Myocyte (in vitro differentiated cells): ENCODE results near the gene UBE2R2. TPM values are rescaled to one million over a fixed set of nuclear protein-coding genes. Genes with fewer than 3 reads are reported as not detected.
"Not testable (repeated sequence)": the region's sequence is repeated elsewhere in the genome, so short reads cannot be mapped to it uniquely, and the experiment has no call there.

ENCODE experiments used
- DNase-seq: peaks from one replicate; pipeline ENCODE4 v3.0.0-alpha.2; 2012; ENCODE audit warnings: low read depth
- total RNA-seq: library from RNA; depleted of rRNA; stranded (reverse); fragments of >200 nt; gene quantifications from 2 replicates; pipeline ENCODE4 v1.2.3, GENCODE V29; 2014

The UBE2R2 gene
- total RNA-seq, 1 donor from 2014 or later = 17.1 TPM

DNA sequence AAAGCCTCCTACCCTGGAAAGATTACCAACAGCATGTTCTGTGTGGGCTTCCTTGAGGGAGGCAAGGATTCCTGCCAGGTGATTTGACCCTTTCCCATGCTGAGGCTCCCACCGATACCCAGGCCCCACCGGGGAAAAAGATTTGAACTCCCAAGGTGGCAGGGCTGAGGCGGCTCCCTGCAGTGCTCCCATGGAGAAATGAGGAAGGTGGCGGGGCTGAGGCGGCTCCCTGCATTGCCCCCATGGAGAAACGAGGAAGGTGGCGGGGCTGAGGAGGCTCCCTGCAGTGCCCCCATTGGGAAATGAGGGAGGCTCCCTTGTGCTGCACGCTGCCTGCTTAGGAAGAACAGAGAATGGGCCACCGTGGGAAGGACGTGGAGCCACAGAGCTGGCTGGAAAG, 18.4 kb upstream of the UBE2R2 start:
- no peak for DNase-seq

- DNase-seq = no peak
Observed at GRCh38 chr9:33799928-33800704, 16.8 kb upstream of the UBE2R2 start.

DNA sequence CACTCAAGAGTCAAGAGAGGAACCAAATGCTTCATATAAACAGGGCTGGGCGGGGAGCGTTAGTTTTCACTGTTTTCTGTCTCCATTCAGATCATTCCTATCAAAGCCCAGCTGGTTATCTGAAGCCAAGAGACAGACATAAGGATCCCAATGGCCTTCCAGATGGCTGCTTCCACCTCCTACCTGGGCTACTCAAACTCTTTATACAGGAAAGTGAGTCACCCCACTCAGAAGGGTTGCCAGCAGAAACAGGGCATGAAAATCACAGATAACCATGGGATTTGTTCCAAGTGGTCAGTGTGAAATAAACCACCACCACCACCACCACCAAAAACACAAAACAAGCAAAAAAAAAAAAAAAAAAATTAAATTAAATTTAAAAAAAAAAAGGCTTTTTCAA, 16.1 kb upstream of the UBE2R2 start:
- no peak for DNase-seq

GRCh38 chr9:33801943-33802500, 14.9 kb upstream of the UBE2R2 start:
- DNase-seq = not testable (repeated sequence)

GRCh38 chr9:33804196-33804595, 12.8 kb upstream of the UBE2R2 start:
- not testable (repeated sequence) for DNase-seq

DNA sequence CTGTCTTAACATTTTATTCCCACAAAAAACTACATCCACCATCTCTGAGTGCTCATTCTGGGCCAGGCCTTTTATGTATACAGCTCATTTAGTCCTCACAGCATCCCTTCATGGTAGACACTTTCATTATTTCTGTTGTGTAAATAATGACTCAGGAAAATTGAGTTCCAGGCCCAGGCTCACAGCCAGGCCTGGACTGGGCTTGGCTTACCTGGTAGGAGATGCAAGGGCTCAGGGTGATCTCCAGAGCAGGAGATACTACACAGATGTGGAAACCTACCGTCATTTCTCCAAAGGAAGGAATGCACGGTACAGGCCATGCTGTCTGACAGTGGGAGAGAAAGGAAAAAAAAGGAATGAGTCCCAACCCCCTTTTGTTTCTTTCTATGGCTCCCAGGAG, 9.8 kb upstream of the UBE2R2 start:
- not testable (repeated sequence) for DNase-seq

GRCh38 chr9:33808979-33809322, 8.0 kb upstream of the UBE2R2 start:
- not testable (repeated sequence) for DNase-seq

GRCh38 chr9:33809506-33809905, 7.5 kb upstream of the UBE2R2 start:
- no peak for DNase-seq

DNA sequence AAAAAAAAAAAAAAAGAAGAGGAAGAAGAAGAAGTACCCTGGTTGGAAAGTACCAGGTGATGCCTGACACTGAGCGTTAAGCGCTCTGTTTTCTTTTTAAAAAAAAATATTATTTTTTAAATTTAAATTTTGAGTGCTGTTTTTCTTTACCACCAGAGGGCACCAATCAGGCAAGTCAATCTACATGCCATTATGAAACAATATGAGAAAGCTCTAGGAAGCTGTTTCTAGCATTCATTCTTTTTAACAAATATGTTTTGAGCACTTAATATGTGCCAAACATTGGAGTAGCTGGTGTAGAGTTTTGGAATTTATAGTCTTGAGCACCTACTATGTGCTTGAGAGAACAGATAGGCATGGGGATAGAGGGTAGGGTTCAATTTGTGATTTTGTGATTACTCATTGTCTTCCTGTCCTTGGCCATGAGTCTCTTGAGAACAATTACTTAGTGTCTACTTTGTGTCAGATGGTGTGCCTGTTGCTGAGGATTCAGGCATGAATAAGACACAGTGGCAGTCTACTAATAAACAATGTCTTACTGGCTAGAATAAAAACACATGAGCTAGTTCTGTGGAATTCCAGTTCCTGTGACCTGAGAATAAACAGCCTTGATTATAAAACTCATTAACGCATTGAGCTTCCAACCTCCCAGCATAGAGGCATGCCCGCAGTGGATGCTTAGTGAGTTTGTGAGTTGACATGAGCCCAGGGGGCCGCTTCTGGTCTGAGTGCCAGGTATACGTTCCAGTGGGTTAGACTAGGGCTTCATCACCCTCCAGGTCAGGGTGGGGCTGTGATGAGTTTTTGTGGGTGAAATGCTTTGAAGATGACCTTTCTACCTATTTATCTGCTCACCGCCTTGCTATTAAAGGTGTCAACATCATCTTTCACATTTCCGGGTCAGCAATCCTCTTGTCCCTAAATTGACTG, 3.0 kb upstream of the UBE2R2 start:
- peak; percentile 59 for DNase-seq

- DNase-seq = no peak
Observed at GRCh38 chr9:33815781-33816180, 1.2 kb upstream of the UBE2R2 start.

GRCh38 chr9:33817327-33818166, 587 bp downstream of the UBE2R2 start:
- DNase-seq = peak; percentile 72

GRCh38 chr9:33818167-33818846, 1.3 kb downstream of the UBE2R2 start:
- DNase-seq = no peak

DNA sequence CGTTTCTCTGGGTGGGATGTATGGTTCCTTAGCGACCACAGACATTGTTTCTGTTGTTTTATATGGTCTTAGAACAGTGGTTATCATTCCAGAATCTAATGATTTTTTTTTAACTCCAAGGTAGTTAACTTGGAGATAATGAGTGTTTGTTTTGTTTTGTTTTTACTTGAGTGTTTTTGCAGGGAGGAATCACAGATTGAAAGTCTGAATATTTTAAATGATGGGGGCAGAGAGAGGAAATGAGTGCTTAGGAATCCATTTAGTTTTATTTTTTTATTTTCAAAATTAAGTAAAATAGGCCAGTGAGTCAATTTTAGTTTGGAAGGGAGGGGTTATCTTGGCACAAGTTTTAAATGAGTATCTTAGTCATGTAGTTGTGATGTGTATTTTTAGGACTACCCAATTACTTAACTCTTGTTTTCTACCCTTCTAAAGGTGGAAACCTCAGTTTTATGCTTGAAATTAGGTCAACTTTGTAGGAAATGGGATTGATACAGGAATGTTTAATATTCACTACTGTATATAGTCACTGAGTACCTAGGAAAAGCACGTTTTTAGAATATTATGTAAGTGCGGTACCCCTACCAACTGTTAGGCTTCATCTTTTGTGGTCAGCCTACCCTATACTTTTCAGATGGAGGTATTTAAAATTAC, 2.0 kb downstream of the UBE2R2 start:
- DNase-seq = peak; percentile 26

GRCh38 chr9:33820231-33820745, 3.3 kb downstream of the UBE2R2 start:
- DNase-seq = no peak

DNA sequence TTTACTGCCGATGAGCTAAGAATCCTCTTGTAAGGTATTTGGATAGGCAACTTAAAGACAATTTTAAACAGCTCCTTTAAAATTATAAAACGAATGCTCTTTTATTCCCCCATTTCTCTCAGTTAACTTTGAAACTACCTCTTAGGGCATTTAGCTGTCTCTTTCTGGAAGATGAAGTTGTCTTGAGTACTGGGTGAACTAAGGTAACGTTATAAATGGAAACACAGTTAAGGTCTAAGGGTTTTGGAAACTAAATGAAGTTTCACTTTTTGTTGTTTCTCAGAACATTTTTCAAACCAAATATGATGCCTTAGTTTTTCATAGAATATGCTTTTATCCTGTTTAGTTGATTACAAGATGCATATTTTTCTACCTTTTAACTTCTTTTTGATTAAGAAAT, 6.8 kb downstream of the UBE2R2 start:
- no peak for DNase-seq

- not testable (repeated sequence) for DNase-seq
Observed at GRCh38 chr9:33827285-33827684, 10.3 kb downstream of the UBE2R2 start.

- DNase-seq = not testable (repeated sequence)
Observed at GRCh38 chr9:33829641-33830230, 12.8 kb downstream of the UBE2R2 start.

GRCh38 chr9:33835625-33836260, 18.8 kb downstream of the UBE2R2 start:
- DNase-seq = no peak

DNA sequence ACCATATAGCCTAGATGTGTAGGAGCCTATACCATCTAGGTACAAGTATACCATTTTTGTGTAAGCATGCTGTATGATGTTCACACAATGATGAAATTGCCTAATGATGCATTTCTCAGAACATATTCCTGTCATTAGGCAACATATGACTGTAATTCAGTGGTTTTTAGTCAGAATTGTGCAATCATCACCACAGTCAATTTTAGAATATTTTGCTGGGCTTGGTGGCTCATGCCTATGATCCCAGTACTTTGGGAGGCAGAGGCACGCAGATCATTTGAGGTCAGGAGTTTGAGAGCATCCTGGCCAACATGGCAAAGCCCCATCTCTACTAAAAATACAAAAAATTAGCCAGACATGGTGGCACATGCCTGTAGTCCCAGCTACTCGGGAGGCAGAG, 19.3 kb downstream of the UBE2R2 start:
- DNase-seq = peak; percentile 74
